Testis (tissue), 3 donors: ENCODE results near the gene SBK2. TPM values are rescaled to one million over a fixed set of nuclear protein-coding genes. Genes with fewer than 3 reads are reported as not detected.

Source experiments
- DNase-seq: peaks from one replicate; pipeline ENCODE4 v3.0.0-alpha.2; 2019
- H3K27ac ChIP-seq, 2 donors: fragments of 200-600 bp; sonication (generic); one replicate each; pipeline ENCODE4 v1.5.1; 2019
- H3K27me3 ChIP-seq: fragments of 200-600 bp; sonication (generic); one replicate; pipeline ENCODE4 v1.5.1; 2019
- H3K36me3 ChIP-seq: fragments of 200-600 bp; sonication (generic); one replicate; pipeline ENCODE4 v1.5.1; 2017; ENCODE audit warnings: low read depth; ENCODE audit errors: missing control alignments
- H3K4me1 ChIP-seq: fragments of 200-600 bp; sonication (generic); one replicate; pipeline ENCODE4 v1.5.1; 2019
- H3K4me3 ChIP-seq, 2 donors: fragments of 200-600 bp; sonication (generic); one replicate each; pipeline ENCODE4 v1.5.1; 2017 to 2019
- H3K9me3 ChIP-seq: fragments of 200-600 bp; sonication (generic); one replicate; pipeline ENCODE4 v1.5.1; 2017
- POLR2A ChIP-seq: fragments of 450-650 bp; IDR thresholded peaks from one replicate; pipeline ENCODE4 v1.6.1; 2017; ENCODE audit warnings: antibody characterized with exemption, mild to moderate bottlenecking, moderate library complexity
- WGBS, 2 donors: methylation state at CpG; one replicate each; pipeline ENCODE4 v1.1.5; 2018; 5-methylcytosine and 5-hydroxymethylcytosine counted together
- intact Hi-C: fragments of 100-400 bp; cut with DNase I; formaldehyde crosslinking; loops from one replicate; pipeline ENCODE4 v1.15.1; 2023; ENCODE audit warnings: low total_unique reads
- polyA plus RNA-seq: library from polyadenylated mRNA; stranded (reverse); fragments of 350-450 nt; fragmentation: Illumina TruSeq; extraction: RNeasy Lipid Tissue Mini Kit (QIAGEN cat#74804); gene quantifications from one replicate; pipeline ENCODE4 v1.2.3, GENCODE V29; 2014; ENCODE audit warnings: low read depth, low replicate concordance; ENCODE audit not compliant: insufficient read depth
- total RNA-seq, 2 donors: library from RNA; depleted of rRNA; stranded (reverse); fragments of >200 nt; gene quantifications; one replicate each; pipeline ENCODE4 v1.2.3, GENCODE V29; 2016
- TF ChIP-seq, protein P1 (sequence below), 3 experiments: fragments of 450-650 bp in 2 of 3; fragments of 200-600 bp in 1 of 3; sonication (generic) in 1 of 3; IDR thresholded peaks; one replicate each; pipeline ENCODE4 v1.5.1; 2016 to 2019; ENCODE audit warnings: antibody characterized with exemption in 3 of 3, mild to moderate bottlenecking in 2 of 3, moderate library complexity in 1 of 3

The SBK2 gene
- total and polyA plus RNA-seq, 3 donors from 2014 or later = 0.87 to 1.3 (median 0.99) TPM

- Histone ChIP-seq H3K4me3 (no peak overlapping the region), H3K27ac (peak overlapping the region in 1 of 2 donors; percentile 65), H3K9me3 (no peaks in the 10 kb centered on the region), H3K36me3 (no peaks in the 10 kb centered on the region), H3K27me3 (no peaks in the 10 kb centered on the region), H3K4me1 (peaks cover 33% of the 10 kb centered on the region)
- 17 to 18% methylated on average over 6 of the region's 6 CpGs for WGBS, 2 donors
- intact Hi-C loops = no loop called here
- no peak for DNase-seq
- TF ChIP-seq POLR2A = no peak
- TF ChIP-seq, protein P1, sequence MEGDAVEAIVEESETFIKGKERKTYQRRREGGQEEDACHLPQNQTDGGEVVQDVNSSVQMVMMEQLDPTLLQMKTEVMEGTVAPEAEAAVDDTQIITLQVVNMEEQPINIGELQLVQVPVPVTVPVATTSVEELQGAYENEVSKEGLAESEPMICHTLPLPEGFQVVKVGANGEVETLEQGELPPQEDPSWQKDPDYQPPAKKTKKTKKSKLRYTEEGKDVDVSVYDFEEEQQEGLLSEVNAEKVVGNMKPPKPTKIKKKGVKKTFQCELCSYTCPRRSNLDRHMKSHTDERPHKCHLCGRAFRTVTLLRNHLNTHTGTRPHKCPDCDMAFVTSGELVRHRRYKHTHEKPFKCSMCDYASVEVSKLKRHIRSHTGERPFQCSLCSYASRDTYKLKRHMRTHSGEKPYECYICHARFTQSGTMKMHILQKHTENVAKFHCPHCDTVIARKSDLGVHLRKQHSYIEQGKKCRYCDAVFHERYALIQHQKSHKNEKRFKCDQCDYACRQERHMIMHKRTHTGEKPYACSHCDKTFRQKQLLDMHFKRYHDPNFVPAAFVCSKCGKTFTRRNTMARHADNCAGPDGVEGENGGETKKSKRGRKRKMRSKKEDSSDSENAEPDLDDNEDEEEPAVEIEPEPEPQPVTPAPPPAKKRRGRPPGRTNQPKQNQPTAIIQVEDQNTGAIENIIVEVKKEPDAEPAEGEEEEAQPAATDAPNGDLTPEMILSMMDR (IDR thresholded peaks at IDR 0.05) = no peak
These were observed 44.9 kb upstream of the SBK2 start for GRCh38 chr19:55581823-55582223.

- WGBS, 2 donors = 25 to 33% methylated on average over 12 of the region's 12 CpGs
- Histone ChIP-seq H3K27me3 (no peaks in the 10 kb centered on the region), H3K36me3 (no peaks in the 10 kb centered on the region), H3K27ac (peak overlapping the region; percentile 89), H3K4me1 (peaks cover 28% of the 10 kb centered on the region), H3K9me3 (no peaks in the 10 kb centered on the region), H3K4me3 (peak overlapping the region; percentile 68 to 85)
- intact Hi-C loops = no loop called here
- DNase-seq = peak; percentile 39
- TF ChIP-seq, protein P1 (IDR thresholded peaks at IDR 0.05) = no peak
- TF ChIP-seq POLR2A = no peak
These were observed 44.4 kb upstream of the SBK2 start for GRCh38 chr19:55581145-55581822.

- no peaks in the 10 kb centered on the region for H3K36me3 ChIP-seq
- intact Hi-C loops = no loop called here
- 0 to 5% methylated on average over 5 to 24 of the region's 24 CpGs for WGBS, 2 donors
- H3K4me3 ChIP-seq = peak within 1 kb of the TSS; percentile 68 to 85
- H3K4me1 ChIP-seq = peaks cover 24% of the 10 kb centered on the region
- no peaks in the 10 kb centered on the region for H3K9me3 ChIP-seq
- peak; percentile 86 for DNase-seq
- H3K27me3 ChIP-seq = no peaks in the 10 kb centered on the region
- TF ChIP-seq, protein P1 (IDR thresholded peaks at IDR 0.05) = no peak
- TF ChIP-seq POLR2A = no peak
- H3K27ac ChIP-seq = peak within 1 kb of the TSS; percentile 89
These were observed 43.8 kb upstream of the SBK2 start, which contains the start of gene ZNF579 for GRCh38 chr19:55580628-55581144. Gene ZNF579, minus strand, starts transcription at chr19:55580848. Its CDS starts 1,209 bp downstream, at chr19:55579639.

GRCh38 chr19:55579766-55580621 is 43.1 kb upstream of the SBK2 start:
- intact Hi-C loops = no loop called here
- H3K4me3 ChIP-seq = peak overlapping the region; percentile 68 to 85
- no peaks in the 10 kb centered on the region for H3K27me3 ChIP-seq
- H3K9me3 ChIP-seq = no peaks in the 10 kb centered on the region
- peak overlapping the region; percentile 89 for H3K27ac ChIP-seq
- no peak for DNase-seq
- TF ChIP-seq, protein P1 (IDR thresholded peaks at IDR 0.05) = no peak
- TF ChIP-seq POLR2A = no peak
- 10 to 11% methylated on average over 15 to 19 of the region's 20 CpGs for WGBS, 2 donors
- no peaks in the 10 kb centered on the region for H3K36me3 ChIP-seq
- H3K4me1 ChIP-seq = peaks cover 24% of the 10 kb centered on the region
